T-helper 1 cell (primary cell): Measurements from ENCODE around the gene TP53TG3D.
"Not testable (repeated sequence)": the region's sequence is repeated elsewhere in the genome, so short reads cannot be mapped to it uniquely, and the experiment has no call there.

Experiments
- DNase-seq, 5 donors: peaks; one replicate each; pipeline ENCODE4 v3.0.0-alpha.2; 2012 to 2020
- total RNA-seq, 4 donors: gene quantifications; one replicate each; lab custom pipeline; 2026; lab: John Stamatoyannopoulos, UW

TP53TG3D gene, protein sequence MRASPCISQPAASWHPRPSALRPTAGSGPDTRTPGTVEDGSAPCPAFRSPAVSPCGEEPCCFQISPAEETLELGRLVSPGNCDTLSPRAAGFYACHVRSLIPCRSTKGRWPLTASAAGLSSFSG
- total RNA-seq, result 0 to 1.1 (median 0.18) reads per million in 4 donors

DNA sequence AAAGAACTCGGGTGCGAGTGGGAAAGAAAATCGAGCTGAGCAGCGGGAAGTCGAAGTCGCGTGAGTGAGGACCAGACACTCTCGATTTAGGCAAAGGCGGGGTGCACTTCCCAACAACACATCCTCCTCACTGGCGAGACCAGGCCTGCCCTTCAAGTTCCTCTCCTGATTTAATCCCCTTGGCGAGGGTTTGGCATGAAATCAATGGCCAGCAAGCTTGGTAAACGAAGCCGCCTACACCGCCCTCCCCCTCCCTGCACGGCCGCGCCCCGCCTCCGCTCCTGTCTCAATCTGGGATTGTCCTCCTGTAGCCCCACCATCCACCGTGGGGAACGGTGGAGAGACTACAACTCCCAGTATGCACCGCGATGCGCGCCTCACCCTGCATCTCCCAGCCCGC, at the start of gene TP53TG3D:
Gene TP53TG3D, plus strand, starts transcription at position 301 of the 400 bp plus-strand sequence. Its CDS starts 68 bp downstream, at position 369.
- not testable (repeated sequence) for DNase-seq

DNA sequence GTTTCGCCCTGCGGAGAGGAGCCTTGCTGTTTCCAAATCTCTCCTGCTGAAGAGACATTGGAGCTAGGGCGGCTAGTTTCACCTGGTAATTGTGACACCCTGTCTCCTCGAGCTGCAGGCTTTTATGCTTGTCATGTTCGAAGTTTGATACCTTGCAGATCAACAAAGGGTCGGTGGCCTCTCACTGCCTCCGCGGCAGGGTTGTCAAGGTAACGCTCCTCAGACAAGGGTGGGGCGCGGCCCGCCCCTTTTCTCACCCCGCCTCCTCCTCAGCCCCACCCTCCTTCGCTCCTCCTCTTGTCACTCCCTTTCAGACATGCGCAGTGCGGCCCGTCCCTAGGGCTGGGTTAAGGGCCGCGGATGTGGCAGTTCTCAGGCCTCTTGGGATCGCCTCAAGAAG, 421 bp downstream of the TP53TG3D start:
- DNase-seq, result peak in 3 of 5 donors; percentile 1 to 49 (median 27)

GRCh38 chr16:32261526-32261925, 8.4 kb downstream of the TP53TG3D start:
- not testable (repeated sequence) for DNase-seq

GRCh38 chr16:32263552-32263951, 10.5 kb downstream of the TP53TG3D start:
- DNase-seq, result not testable (repeated sequence)

DNA sequence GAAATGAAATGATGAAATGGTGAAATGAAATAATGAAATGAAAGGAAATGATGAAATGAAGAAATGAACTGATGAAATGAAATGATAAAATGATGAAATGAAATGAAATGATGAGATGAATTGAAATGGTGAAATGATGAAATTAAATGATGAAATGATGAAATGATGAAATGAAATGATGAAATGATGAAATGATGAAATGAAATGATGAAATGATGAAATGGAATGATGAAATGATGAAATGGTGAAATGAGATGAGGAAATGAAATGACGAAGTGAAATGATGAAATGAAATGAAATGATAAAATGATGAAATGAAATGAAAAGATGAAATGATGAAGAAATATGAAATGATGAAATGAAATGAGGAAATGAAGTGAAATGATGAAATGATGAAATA, 28.8 kb downstream of the TP53TG3D start:
- DNase-seq, result not testable (repeated sequence)

DNA sequence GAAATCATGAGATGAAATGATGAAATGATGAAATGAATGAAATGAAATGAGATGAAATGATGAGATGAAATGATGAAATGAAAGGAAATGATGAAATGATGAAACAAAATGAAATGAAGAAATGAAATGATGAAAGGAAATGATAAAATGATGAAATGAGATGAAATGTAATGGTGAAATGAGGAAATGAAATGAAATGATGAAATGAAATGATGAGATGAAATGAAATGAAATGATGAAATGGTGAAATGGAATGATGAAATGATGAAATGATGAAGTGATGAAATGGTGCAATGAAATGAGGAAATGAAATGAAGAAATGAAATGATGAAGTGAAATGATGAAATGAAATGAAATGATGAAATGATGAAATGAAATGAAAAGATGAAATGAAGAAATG, 29.9 kb downstream of the TP53TG3D start:
- not testable (repeated sequence) for DNase-seq

- not testable (repeated sequence) for DNase-seq
These were observed 30.9 kb downstream of the TP53TG3D start for GRCh38 chr16:32283917-32284495.

- DNase-seq, result peak in 2 of 5 donors; percentile 10
These were observed 32.0 kb downstream of the TP53TG3D start for GRCh38 chr16:32284800-32285796.

- DNase-seq, result not testable (repeated sequence)
These were observed 33.1 kb downstream of the TP53TG3D start for GRCh38 chr16:32286193-32286592.

GRCh38 chr16:32287743-32288142, 34.7 kb downstream of the TP53TG3D start:
- DNase-seq, result peak in 1 of 5 donors; percentile 2

DNA sequence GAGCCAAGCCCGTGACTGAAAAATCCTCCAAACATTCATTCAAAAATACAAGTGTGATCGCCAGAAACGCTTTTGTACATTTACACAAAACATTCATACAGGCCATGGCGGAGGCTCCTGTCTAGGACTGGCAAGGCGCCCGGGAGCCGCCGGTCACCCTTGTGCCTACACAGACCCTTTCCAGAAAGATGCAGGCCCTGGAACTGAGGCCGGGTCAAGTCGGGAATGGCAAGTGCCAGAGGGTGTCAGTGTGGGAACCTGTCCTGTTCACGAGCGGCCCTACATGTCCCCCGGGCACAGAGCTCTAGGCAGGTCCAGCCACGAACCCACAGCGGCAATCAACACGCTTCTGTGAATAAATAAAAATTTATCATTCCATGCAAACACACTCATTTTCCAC, 36.1 kb downstream of the TP53TG3D start:
- DNase-seq, result not testable (repeated sequence)

GRCh38 chr16:32302776-32303175, 49.7 kb downstream of the TP53TG3D start:
- DNase-seq, result not testable (repeated sequence)
